B cell (primary cell): Measurements from ENCODE around the gene ESPL1. TPM values are rescaled to one million over a fixed set of nuclear protein-coding genes. Genes with fewer than 3 reads are reported as not detected.

Source experiments
- ATAC-seq: fragments of 200-7000 bp; cut with Tn5 transposase; one replicate; pipeline ENCODE4 v1.10.0; 2021; ENCODE audit warnings: low read depth, mild to moderate bottlenecking, moderate number of reproducible peaks, moderate library complexity
- CTCF ChIA-PET: fragments of 350-600 bp; sonication (Branson Sonifier 250); formaldehyde crosslinking; loops from one replicate; lab custom pipeline; 2021; ENCODE audit warnings: antibody characterized with exemption, inconsistent platforms; lab: Charles Lee
- POLR2A ChIA-PET: fragments of 350-600 bp; sonication (Branson Sonifier 250); formaldehyde crosslinking; loops from one replicate; lab custom pipeline; 2021; ENCODE audit warnings: antibody characterized with exemption; lab: Charles Lee
- DNase-seq: peaks from one replicate; pipeline ENCODE4 v3.0.0; 2013
- H2AFZ ChIP-seq: 2 replicates; pipeline ENCODE4 v1.6.1; 2012; ENCODE audit warnings: mild to moderate bottlenecking, low read depth, low read length; ENCODE audit not compliant: insufficient read depth, poor library complexity, severe bottlenecking
- H3K27ac ChIP-seq, 2 donors: 1 replicate in 1 of 2; 2 replicates in 1 of 2; pipeline ENCODE4 v1.5.1; 2012 to 2013; ENCODE audit warnings: low read length in 2 of 2, mild to moderate bottlenecking in 2 of 2, moderate library complexity in 1 of 2
- H3K27me3 ChIP-seq, 4 experiments: fragments of 200-600 bp in 1 of 4; sonication (generic) in 1 of 4; replicated peaks in 1 of 4; 1 replicate in 2 of 4; 2 replicates in 2 of 4; pipeline versions ENCODE4 v1.6.1 to v1.7.0; 2013 to 2016; ENCODE audit warnings: low read length in 3 of 4, mild to moderate bottlenecking in 2 of 4, mixed read lengths in 1 of 4, moderate library complexity in 1 of 4; ENCODE audit not compliant: insufficient read depth in 4 of 4, control insufficient read depth in 3 of 4; ENCODE audit errors: control extremely low read depth in 1 of 4
- H3K36me3 ChIP-seq, 2 experiments: replicated peaks in 1 of 2; 1 replicate in 1 of 2; 2 replicates in 1 of 2; pipeline versions ENCODE4 v1.6.1 to v1.7.1; 2013; ENCODE audit warnings: low read length in 1 of 2; ENCODE audit not compliant: insufficient read depth in 2 of 2, control insufficient read depth in 1 of 2; ENCODE audit errors: control extremely low read depth in 1 of 2, extremely low read depth in 1 of 2
- H3K4me1 ChIP-seq, 2 donors: fragments of 200-600 bp in 1 of 2; sonication (generic) in 1 of 2; 1 replicate in 1 of 2; 2 replicates in 1 of 2; pipeline versions ENCODE4 v1.5.1 to v1.6.1; 2013 to 2017; ENCODE audit warnings: low read length in 2 of 2; ENCODE audit not compliant: control insufficient read depth in 2 of 2, insufficient read depth in 2 of 2
- H3K4me2 ChIP-seq: replicated peaks from 2 replicates; pipeline ENCODE3; 2012; ENCODE audit warnings: mild to moderate bottlenecking, low read depth, low read length; ENCODE audit not compliant: poor library complexity, severe bottlenecking
- H3K4me3 ChIP-seq, 5 experiments: fragments of 200-600 bp in 1 of 5; sonication (generic) in 1 of 5; 1 replicate in 3 of 5; 2 replicates in 2 of 5; pipeline versions ENCODE4 v1.5.1 to v1.7.0; 2011 to 2016; ENCODE audit warnings: low read length in 4 of 5, mild to moderate bottlenecking in 4 of 5, low read depth in 2 of 5, control low read depth in 1 of 5, moderate library complexity in 1 of 5; ENCODE audit not compliant: insufficient read depth in 1 of 5; ENCODE audit errors: control extremely low read depth in 1 of 5, extremely low read depth in 1 of 5
- H3K79me2 ChIP-seq: fragments of 200-600 bp; sonication (generic); one replicate; pipeline ENCODE4 v1.6.0; 2016; ENCODE audit warnings: low read length; ENCODE audit not compliant: control insufficient read depth, insufficient read depth
- H3K9ac ChIP-seq: fragments of 200-600 bp; sonication (generic); 2 replicates; pipeline ENCODE4 v1.6.1; 2017; ENCODE audit warnings: mild to moderate bottlenecking, low read length, moderate library complexity
- H3K9me3 ChIP-seq, 3 donors: one replicate each; pipeline versions ENCODE4 v1.6.1 to v1.7.1; 2013; ENCODE audit warnings: low read length in 2 of 3; ENCODE audit not compliant: control insufficient read depth in 2 of 3, insufficient read depth in 1 of 3; ENCODE audit errors: control extremely low read depth in 1 of 3
- H4K20me1 ChIP-seq: 2 replicates; pipeline ENCODE4 v1.6.0; 2012; ENCODE audit warnings: mild to moderate bottlenecking, low read length; ENCODE audit not compliant: insufficient read depth, control insufficient read depth, poor library complexity, severe bottlenecking
- H3K27ac Mint-ChIP-seq: one replicate; pipeline ENCODE4 v1.8.0; 2021; ENCODE audit warnings: mixed read lengths
- H3K27me3 Mint-ChIP-seq: one replicate; pipeline ENCODE4 v1.8.0; 2021; ENCODE audit warnings: mixed read lengths
- H3K4me1 Mint-ChIP-seq: one replicate; pipeline ENCODE4 v1.8.0; 2021; ENCODE audit warnings: mixed read lengths
- H3K4me3 Mint-ChIP-seq: one replicate; pipeline ENCODE4 v1.8.0; 2021; ENCODE audit warnings: mixed read lengths
- H3K9me3 Mint-ChIP-seq: one replicate; pipeline ENCODE4 v1.8.0; 2022; ENCODE audit warnings: mixed read lengths; ENCODE audit not compliant: insufficient read depth
- CTCF ChIP-seq: fragments of 200-600 bp; IDR thresholded peaks from one replicate; pipeline ENCODE4 v1.8.0; 2022; ENCODE audit warnings: antibody characterized with exemption, mild to moderate bottlenecking
- EZH2 ChIP-seq: IDR thresholded peaks from 2 replicates; pipeline ENCODE4 v1.6.1; 2012; ENCODE audit warnings: borderline replicate concordance, low read depth, mild to moderate bottlenecking, moderate library complexity, low read length; ENCODE audit not compliant: insufficient read depth, poor library complexity, severe bottlenecking
- WGBS: methylation state at CpG from one replicate; pipeline ENCODE4 v1.1.5; 2013; ENCODE audit warnings: missing lambda C conversion rate; ENCODE audit not compliant: insufficient coverage; 5-methylcytosine and 5-hydroxymethylcytosine counted together
- intact Hi-C: fragments of 100-400 bp; cut with micrococcal nuclease; formaldehyde crosslinking; loops from one replicate; pipeline ENCODE4 v1.10.0; 2022
- polyA plus RNA-seq: library from polyadenylated mRNA; depleted of rRNA; stranded (reverse); fragments of >200 nt; gene quantifications from 2 replicates; pipeline ENCODE4 v1.2.3, GENCODE V29; 2012
- total RNA-seq, 2 donors: library from RNA; stranded (reverse); fragments of 120-200 nt in 1 of 2; gene quantifications; 1 replicate in 1 of 2; 2 replicates in 1 of 2; pipeline versions ENCODE4 v1.2.3 to v1.2.4, GENCODE V29; 2013 to 2022

ESPL1 gene
- total and polyA plus RNA-seq, 2 donors (not counting 1 experiment from before 2014, with no cell fraction given): 0.88 to 2.4 TPM

DNA sequence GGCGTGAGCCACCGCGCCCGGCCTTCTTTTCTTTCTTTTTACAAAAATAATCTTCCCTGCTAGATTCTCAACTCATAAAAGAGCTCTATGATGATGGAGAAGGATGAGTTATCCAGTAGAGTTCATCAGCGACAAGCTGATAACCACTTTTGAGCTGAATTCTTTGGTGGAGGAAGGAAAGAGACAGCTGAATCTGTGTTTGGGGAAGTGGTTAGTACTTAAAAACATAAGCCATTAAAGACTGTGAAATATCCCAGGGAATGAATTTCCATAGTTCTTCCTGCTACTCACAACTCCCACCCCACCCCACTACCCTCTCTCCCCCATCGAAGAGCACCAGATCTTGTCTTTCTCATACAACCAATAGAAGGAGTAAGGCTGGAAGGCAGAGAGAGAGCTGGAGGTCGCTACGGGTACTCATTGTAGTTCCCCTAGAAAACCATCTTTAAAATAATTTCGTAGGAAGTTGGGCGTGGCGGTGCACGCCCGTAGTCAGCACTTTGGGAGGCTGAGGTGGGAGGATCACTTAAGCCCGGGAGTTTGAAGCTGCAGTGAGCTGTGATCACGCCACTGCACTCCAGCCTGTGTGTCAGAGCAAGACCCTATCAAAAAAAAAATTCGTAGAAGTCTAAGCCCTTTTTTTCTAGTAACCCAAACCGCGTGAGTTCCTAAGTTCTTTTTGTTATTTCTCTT is 647 bp upstream of the ESPL1 start:
- ChIA-PET CTCF (interaction anchor here (0.7 to 14.1 kb wide), 26 partner anchors 9 to 187 kb away, joined by 3 to 272 read pairs (median 7); partner anchors contain the start of genes AAAS, CSAD, ITGB7 and MYG1), POLR2A (interaction anchor here (0.6 to 3.6 kb wide), 11 partner anchors 11 to 130 kb away, joined by 3 to 29 read pairs (median 5); partner anchors contain the start of genes CSAD, MYG1, PFDN5 and ZNF740)
- H3K4me3 Mint-ChIP-seq: peak overlapping the region; percentile 97
- H3K27ac Mint-ChIP-seq: peak overlapping the region; percentile 87
- Histone ChIP-seq H3K27ac (peak overlapping the region; percentile 68 to 92), H3K4me3 (peak overlapping the region; percentile 63 to 90 (median 70)), H3K4me1 (peaks cover 13 to 20% of the 10 kb centered on the region in 2 donors), H3K36me3 (no peaks in the 10 kb centered on the region), H3K4me2 (peak overlapping the region; percentile 99), H3K9ac (peak overlapping the region; percentile 95), H3K9me3 (no peaks in the 10 kb centered on the region), H3K27me3 (no peaks in the 10 kb centered on the region), H3K79me2 (peaks cover 31% of the 10 kb centered on the region), H4K20me1 (no peaks in the 10 kb centered on the region), H2AFZ (peak overlapping the region; percentile 91)
- intact Hi-C loops: no loop called here
- H3K9me3 Mint-ChIP-seq: no peaks in the 10 kb centered on the region
- peaks cover 21% of the 10 kb centered on the region for H3K4me1 Mint-ChIP-seq
- H3K27me3 Mint-ChIP-seq: no peaks in the 10 kb centered on the region
- TF ChIP-seq EZH2 (no peak), CTCF (no peak)
- ATAC-seq (peak; percentile 25), DNase-seq (no peak)
- WGBS: 0% methylated on average over 2 of the region's 18 CpGs
